GM18868 (cell line): ENCODE results near the gene ADAMTS12.

ENCODE experiments used
- ATAC-seq: cut with Tn5 transposase; IDR thresholded peaks from one replicate; pipeline ENCODE4 v1.9.1; 2021; ENCODE audit warnings: mild to moderate bottlenecking, moderate library complexity; ENCODE audit not compliant: unreplicated experiment

The ADAMTS12 gene

GRCh38 chr5:33721491-33722200 is 170.1 kb downstream of the ADAMTS12 start:
- no peak for ATAC-seq

- no peak for ATAC-seq
Observed at GRCh38 chr5:33720176-33720575, 171.6 kb downstream of the ADAMTS12 start.

GRCh38 chr5:33719769-33720168 is 172.0 kb downstream of the ADAMTS12 start:
- no peak for ATAC-seq

GRCh38 chr5:33715661-33716060 is 176.1 kb downstream of the ADAMTS12 start:
- no peak for ATAC-seq

- ATAC-seq = peak; percentile 82
Observed at GRCh38 chr5:33713136-33713765, 178.5 kb downstream of the ADAMTS12 start.

- no peak for ATAC-seq
Observed at GRCh38 chr5:33712664-33713063, 179.1 kb downstream of the ADAMTS12 start.

- no peak for ATAC-seq
Observed at GRCh38 chr5:33711094-33711679, 180.6 kb downstream of the ADAMTS12 start.

GRCh38 chr5:33702867-33703266 is 188.9 kb downstream of the ADAMTS12 start:
- ATAC-seq = no peak

GRCh38 chr5:33701951-33702350 is 189.8 kb downstream of the ADAMTS12 start:
- ATAC-seq = no peak

GRCh38 chr5:33701251-33701650 is 190.5 kb downstream of the ADAMTS12 start:
- no peak for ATAC-seq

GRCh38 chr5:33696411-33696810 is 195.4 kb downstream of the ADAMTS12 start:
- no peak for ATAC-seq

- ATAC-seq = no peak
Observed at GRCh38 chr5:33692980-33693379, 198.8 kb downstream of the ADAMTS12 start.

GRCh38 chr5:33691856-33692255 is 199.9 kb downstream of the ADAMTS12 start:
- ATAC-seq = no peak

GRCh38 chr5:33690374-33691135 is 201.2 kb downstream of the ADAMTS12 start:
- ATAC-seq = no peak

- ATAC-seq = no peak
Observed at GRCh38 chr5:33688526-33688925, 203.3 kb downstream of the ADAMTS12 start.

- ATAC-seq = no peak
Observed at GRCh38 chr5:33688066-33688465, 203.7 kb downstream of the ADAMTS12 start.

GRCh38 chr5:33685873-33686755 is 205.7 kb downstream of the ADAMTS12 start:
- ATAC-seq = no peak

GRCh38 chr5:33684496-33685159 is 207.2 kb downstream of the ADAMTS12 start:
- no peak for ATAC-seq

- no peak for ATAC-seq
Observed at GRCh38 chr5:33679791-33680190, 212.0 kb downstream of the ADAMTS12 start.

GRCh38 chr5:33675958-33676464 is 215.8 kb downstream of the ADAMTS12 start:
- peak; percentile 80 for ATAC-seq
